Left forelimb (tissue), 1 donor: Measurements from ENCODE around the gene CFTR.
"Not testable (repeated sequence)": the region's sequence is repeated elsewhere in the genome, so short reads cannot be mapped to it uniquely, and the experiment has no call there.

Experiments
- DNase-seq: peaks from one replicate; pipeline ENCODE4 v3.0.0-alpha.2; 2018; ENCODE audit warnings: low spot score

The CFTR gene

GRCh38 chr7:117689406-117689805, 209.6 kb downstream of the CFTR start:
- DNase-seq: no peak

- DNase-seq: no peak
These were observed 210.3 kb downstream of the CFTR start for GRCh38 chr7:117690147-117690546.

- DNase-seq: no peak
These were observed 212.5 kb downstream of the CFTR start for GRCh38 chr7:117692338-117692737.

GRCh38 chr7:117698018-117698417, 218.2 kb downstream of the CFTR start:
- DNase-seq: no peak

- no peak for DNase-seq
These were observed 224.2 kb downstream of the CFTR start for GRCh38 chr7:117704063-117704462.

- no peak for DNase-seq
These were observed 225.8 kb downstream of the CFTR start for GRCh38 chr7:117705630-117706029.

GRCh38 chr7:117706210-117706609, 226.4 kb downstream of the CFTR start:
- no peak for DNase-seq

- DNase-seq: no peak
These were observed 227.3 kb downstream of the CFTR start for GRCh38 chr7:117707080-117707479.

GRCh38 chr7:117708173-117708572, 228.3 kb downstream of the CFTR start:
- not testable (repeated sequence) for DNase-seq

- no peak for DNase-seq
These were observed 231.7 kb downstream of the CFTR start for GRCh38 chr7:117711556-117711955.

GRCh38 chr7:117715784-117716445, 236.1 kb downstream of the CFTR start:
- no peak for DNase-seq

GRCh38 chr7:117716707-117717299, 237.0 kb downstream of the CFTR start:
- no peak for DNase-seq

GRCh38 chr7:117717357-117717756, 237.5 kb downstream of the CFTR start:
- DNase-seq: no peak
